GM21576 (cell line): ENCODE measurements around the gene GCC1.

Source experiments
- ATAC-seq: cut with Tn5 transposase; IDR thresholded peaks from one replicate; pipeline ENCODE4 v1.9.1; 2021; ENCODE audit warnings: mild to moderate bottlenecking, moderate library complexity; ENCODE audit not compliant: unreplicated experiment

GCC1 gene

GRCh38 chr7:127585044-127585953 lies at the start of gene GCC1:
Gene GCC1 (minus strand): TSS chr7:127585596. CDS start chr7:127585182, 414 bp downstream.
- peak; percentile 80 for ATAC-seq

GRCh38 chr7:127632276-127632910 lies 47.0 kb upstream of the GCC1 start:
- ATAC-seq: no peak

- ATAC-seq: peak; percentile 70
These were observed 44.0 kb upstream of the GCC1 start for GRCh38 chr7:127629268-127629854.

GRCh38 chr7:127628445-127628844 lies 43.0 kb upstream of the GCC1 start:
- ATAC-seq: no peak

- ATAC-seq: no peak
These were observed 39.9 kb upstream of the GCC1 start for GRCh38 chr7:127625331-127625730.

GRCh38 chr7:127620406-127621233 lies 35.2 kb upstream of the GCC1 start:
- no peak for ATAC-seq

- ATAC-seq: no peak
These were observed 34.4 kb upstream of the GCC1 start for GRCh38 chr7:127619681-127620405.

- ATAC-seq: no peak
These were observed 33.4 kb upstream of the GCC1 start for GRCh38 chr7:127618775-127619174.

- no peak for ATAC-seq
These were observed 32.6 kb upstream of the GCC1 start, which contains the start of gene PAX4 for GRCh38 chr7:127618042-127618441. Gene PAX4 (minus strand): TSS chr7:127618142. CDS start chr7:127615928, 2,214 bp downstream.

GRCh38 chr7:127616724-127617123 lies 31.3 kb upstream of the GCC1 start:
- no peak for ATAC-seq

GRCh38 chr7:127612263-127612662 lies 26.9 kb upstream of the GCC1 start:
- no peak for ATAC-seq

- no peak for ATAC-seq
These were observed 23.9 kb upstream of the GCC1 start for GRCh38 chr7:127609297-127609696.

- no peak for ATAC-seq
These were observed 23.1 kb upstream of the GCC1 start for GRCh38 chr7:127608446-127608845.

GRCh38 chr7:127600885-127601284 lies 15.5 kb upstream of the GCC1 start:
- ATAC-seq: no peak

- no peak for ATAC-seq
These were observed 12.9 kb upstream of the GCC1 start for GRCh38 chr7:127598318-127598717.

GRCh38 chr7:127595737-127596136 lies 10.3 kb upstream of the GCC1 start:
- ATAC-seq: no peak

- no peak for ATAC-seq
These were observed 9.1 kb upstream of the GCC1 start for GRCh38 chr7:127594490-127594889.

GRCh38 chr7:127592550-127592949 lies 7.2 kb upstream of the GCC1 start:
- ATAC-seq: no peak

GRCh38 chr7:127591591-127591990 lies 6.2 kb upstream of the GCC1 start:
- no peak for ATAC-seq

GRCh38 chr7:127591189-127591588 lies 5.8 kb upstream of the GCC1 start:
- ATAC-seq: no peak
